OCI-LY1 (cell line): ENCODE results near the gene PDE1A.

ENCODE experiments used
- EZH2 ChIP-seq: fragments of 200-600 bp; sonication (generic), shearing (Covaris generic); IDR thresholded peaks from 2 replicates; pipeline ENCODE4 v1.8.0; 2017; ENCODE audit warnings: borderline replicate concordance, mixed run types, mild to moderate bottlenecking, antibody characterized with exemption, low read length, moderate library complexity, mixed read lengths
- TF ChIP-seq, protein P1 (sequence below): fragments of 200-600 bp; sonication (generic), shearing (Covaris generic); IDR thresholded peaks from 2 replicates; pipeline ENCODE4 v1.5.1; 2017; ENCODE audit warnings: mild to moderate bottlenecking, antibody characterized with exemption, low read length, moderate library complexity, mixed read lengths

GRCh38 chr2:182444806-182445205 lies 18.0 kb upstream of the PDE1A start:
- TF ChIP-seq, protein P1, sequence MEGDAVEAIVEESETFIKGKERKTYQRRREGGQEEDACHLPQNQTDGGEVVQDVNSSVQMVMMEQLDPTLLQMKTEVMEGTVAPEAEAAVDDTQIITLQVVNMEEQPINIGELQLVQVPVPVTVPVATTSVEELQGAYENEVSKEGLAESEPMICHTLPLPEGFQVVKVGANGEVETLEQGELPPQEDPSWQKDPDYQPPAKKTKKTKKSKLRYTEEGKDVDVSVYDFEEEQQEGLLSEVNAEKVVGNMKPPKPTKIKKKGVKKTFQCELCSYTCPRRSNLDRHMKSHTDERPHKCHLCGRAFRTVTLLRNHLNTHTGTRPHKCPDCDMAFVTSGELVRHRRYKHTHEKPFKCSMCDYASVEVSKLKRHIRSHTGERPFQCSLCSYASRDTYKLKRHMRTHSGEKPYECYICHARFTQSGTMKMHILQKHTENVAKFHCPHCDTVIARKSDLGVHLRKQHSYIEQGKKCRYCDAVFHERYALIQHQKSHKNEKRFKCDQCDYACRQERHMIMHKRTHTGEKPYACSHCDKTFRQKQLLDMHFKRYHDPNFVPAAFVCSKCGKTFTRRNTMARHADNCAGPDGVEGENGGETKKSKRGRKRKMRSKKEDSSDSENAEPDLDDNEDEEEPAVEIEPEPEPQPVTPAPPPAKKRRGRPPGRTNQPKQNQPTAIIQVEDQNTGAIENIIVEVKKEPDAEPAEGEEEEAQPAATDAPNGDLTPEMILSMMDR = no peak
- TF ChIP-seq EZH2 = no peak
